ENCODE data around the gene SLC19A1.

The SLC19A1 gene

GRCh38 chr21:45463871-45464270, 78.4 kb downstream of the SLC19A1 start:
- no peak for DNase-seq

GRCh38 chr21:45461806-45462341, 80.4 kb downstream of the SLC19A1 start:
- DNase-seq, result no peak

- no peak for DNase-seq
Measured at GRCh38 chr21:45461369-45461750, 80.9 kb downstream of the SLC19A1 start.

- no peak for DNase-seq
Measured at GRCh38 chr21:45460611-45461368, 81.5 kb downstream of the SLC19A1 start.

- no peak for DNase-seq
Measured at GRCh38 chr21:45460011-45460565, 82.2 kb downstream of the SLC19A1 start.

GRCh38 chr21:45459171-45460010, 82.8 kb downstream of the SLC19A1 start:
- DNase-seq, result no peak

GRCh38 chr21:45458281-45459170, 83.7 kb downstream of the SLC19A1 start:
- DNase-seq, result no peak

GRCh38 chr21:45457832-45458172, 84.4 kb downstream of the SLC19A1 start:
- DNase-seq, result no peak

GRCh38 chr21:45457161-45457831, 84.9 kb downstream of the SLC19A1 start:
- DNase-seq, result no peak

GRCh38 chr21:45456584-45457160, 85.6 kb downstream of the SLC19A1 start:
- no peak for DNase-seq

- no peak for DNase-seq
Measured at GRCh38 chr21:45455674-45456583, 86.3 kb downstream of the SLC19A1 start.

- no peak for DNase-seq
Measured at GRCh38 chr21:45454926-45455673, 87.1 kb downstream of the SLC19A1 start.

GRCh38 chr21:45454060-45454925, 87.9 kb downstream of the SLC19A1 start:
- DNase-seq, result no peak

- DNase-seq, result no peak
Measured at GRCh38 chr21:45453308-45453950, 88.8 kb downstream of the SLC19A1 start.

GRCh38 chr21:45452696-45453307, 89.4 kb downstream of the SLC19A1 start:
- DNase-seq, result no peak

- no peak for DNase-seq
Measured at GRCh38 chr21:45451771-45452182, 90.5 kb downstream of the SLC19A1 start.

GRCh38 chr21:45451091-45451740, 91.0 kb downstream of the SLC19A1 start:
- DNase-seq, result no peak

Data from NCI-H510A treated with DMSO at 0.1 percent for 48 hours (cell line).